ENCODE measurements around the gene CYSRT1. TPM values are rescaled to one million over a fixed set of nuclear protein-coding genes. Genes with fewer than 3 reads are reported as not detected.
"Not testable (repeated sequence)": the region's sequence is repeated elsewhere in the genome, so short reads cannot be mapped to it uniquely, and the experiment has no call there.

Gene CYSRT1
- polyA plus RNA-seq, 12 donors, result 0.91 to 3.2 (median 2.1) TPM; not detected in 2

GRCh38 chr9:137247916-137248175, 22.9 kb downstream of the CYSRT1 start:
- DNase-seq, result no peak

DNA sequence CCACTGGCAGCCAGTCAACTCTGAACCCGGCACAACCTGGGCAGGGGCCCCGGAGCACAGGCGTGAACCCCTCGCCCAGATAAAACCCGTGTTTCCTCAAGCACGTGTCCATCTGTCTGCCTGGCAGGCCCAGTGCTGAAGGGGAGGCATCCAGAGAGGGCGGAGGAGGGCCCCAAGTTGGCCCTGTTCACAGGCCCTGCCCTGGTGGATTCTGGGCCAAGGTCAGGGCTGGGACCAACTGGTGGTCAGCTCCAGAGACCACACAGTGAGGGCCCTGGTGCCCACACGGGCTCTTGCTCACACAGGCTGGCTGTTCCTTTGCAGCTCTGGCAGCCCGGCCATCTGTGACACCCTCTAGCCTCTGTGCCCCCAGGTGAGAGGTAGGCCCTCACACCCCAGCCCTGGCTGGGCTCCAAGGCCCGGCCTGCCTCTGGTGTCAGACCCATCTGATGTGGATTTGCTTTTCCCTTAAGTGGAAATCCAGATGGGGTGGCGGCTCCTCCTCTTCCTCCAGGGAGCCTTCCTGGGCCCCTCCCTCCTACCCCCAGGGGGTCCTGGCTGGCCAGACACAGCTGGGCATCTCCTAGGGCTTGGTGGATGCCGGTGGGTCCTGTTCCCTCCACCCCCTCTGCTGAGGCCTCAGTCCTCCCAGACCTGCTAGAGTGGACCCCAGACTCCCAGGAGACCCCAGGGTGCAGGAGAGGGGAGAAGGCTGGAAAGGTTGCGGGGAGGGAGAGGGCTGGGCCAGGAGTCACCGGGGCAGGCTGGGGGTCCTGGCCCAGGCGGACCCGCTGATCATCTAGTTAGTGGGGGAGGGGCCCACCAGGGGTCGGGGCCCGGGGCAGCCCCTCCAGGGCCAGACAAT, 25.6 kb downstream of the CYSRT1 start:
- DNase-seq, result no peak

DNA sequence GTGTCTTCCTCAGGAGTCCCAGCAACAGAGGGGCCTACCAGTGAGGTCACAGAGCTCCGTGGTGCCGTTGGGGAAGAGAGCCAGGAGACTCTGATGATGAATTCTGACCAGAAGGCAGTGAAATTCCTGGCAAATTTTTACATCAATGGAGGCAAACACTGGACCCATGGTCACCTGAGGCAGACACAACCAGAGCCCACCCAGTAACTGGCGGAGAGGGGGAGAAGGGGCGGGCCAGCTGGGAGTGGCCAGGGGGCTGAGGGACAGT, 26.2 kb downstream of the CYSRT1 start, which contains the start of gene STPG3:
STPG3 (plus strand) TSS at position 93 of the 268 bp plus-strand sequence; CDS start at position 94, 1 bp downstream.
- DNase-seq, result no peak

- no peak for DNase-seq
Observed at GRCh38 chr9:137251490-137252268, 26.7 kb downstream of the CYSRT1 start.

DNA sequence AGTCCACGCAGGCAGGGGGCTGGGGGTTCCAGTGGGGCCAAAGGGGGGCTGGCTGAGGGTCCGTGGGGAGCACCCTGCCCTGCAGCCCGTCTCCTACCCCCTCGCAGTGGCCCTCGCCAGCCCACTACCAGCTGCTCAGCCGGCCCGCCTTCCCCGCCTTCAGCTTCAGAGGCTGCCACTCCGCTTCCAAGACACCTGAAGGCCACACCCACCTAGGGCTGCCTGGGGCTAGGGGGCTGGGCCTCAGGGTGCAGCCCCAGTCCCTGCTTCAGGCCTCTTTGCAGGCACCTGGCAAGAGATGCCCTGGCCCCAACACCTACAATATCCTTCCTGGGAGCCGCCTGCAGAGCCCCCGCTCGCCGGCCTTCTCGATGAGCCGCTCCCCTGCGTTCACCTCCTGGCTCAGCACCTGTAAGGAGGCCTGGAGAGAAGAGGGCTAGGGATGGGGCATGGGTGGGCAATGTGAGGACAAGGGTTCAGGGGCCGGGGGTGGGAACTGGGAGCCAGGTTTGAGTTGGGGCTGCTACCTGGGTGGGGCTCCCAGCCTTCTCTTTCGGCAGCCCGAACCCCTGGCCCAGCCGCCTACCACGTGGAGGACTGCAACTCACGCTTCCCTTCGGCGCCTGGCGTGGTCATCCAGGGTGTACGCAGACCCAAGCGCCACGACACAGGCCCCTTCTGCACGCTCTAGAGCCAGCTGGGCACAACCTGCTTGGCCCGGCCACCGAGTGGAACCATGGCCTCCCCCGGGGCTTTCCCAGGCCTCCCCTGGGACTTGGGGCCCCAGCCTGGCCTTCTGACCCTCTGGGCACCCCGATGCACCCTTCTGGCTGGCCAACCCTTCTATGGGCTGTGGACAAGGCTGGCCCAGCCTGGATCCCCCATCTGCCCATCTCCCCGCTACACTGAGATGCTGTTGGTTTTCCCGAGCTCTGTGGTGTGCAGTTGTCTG, 27.9 kb downstream of the CYSRT1 start:
- DNase-seq, result no peak

DNA sequence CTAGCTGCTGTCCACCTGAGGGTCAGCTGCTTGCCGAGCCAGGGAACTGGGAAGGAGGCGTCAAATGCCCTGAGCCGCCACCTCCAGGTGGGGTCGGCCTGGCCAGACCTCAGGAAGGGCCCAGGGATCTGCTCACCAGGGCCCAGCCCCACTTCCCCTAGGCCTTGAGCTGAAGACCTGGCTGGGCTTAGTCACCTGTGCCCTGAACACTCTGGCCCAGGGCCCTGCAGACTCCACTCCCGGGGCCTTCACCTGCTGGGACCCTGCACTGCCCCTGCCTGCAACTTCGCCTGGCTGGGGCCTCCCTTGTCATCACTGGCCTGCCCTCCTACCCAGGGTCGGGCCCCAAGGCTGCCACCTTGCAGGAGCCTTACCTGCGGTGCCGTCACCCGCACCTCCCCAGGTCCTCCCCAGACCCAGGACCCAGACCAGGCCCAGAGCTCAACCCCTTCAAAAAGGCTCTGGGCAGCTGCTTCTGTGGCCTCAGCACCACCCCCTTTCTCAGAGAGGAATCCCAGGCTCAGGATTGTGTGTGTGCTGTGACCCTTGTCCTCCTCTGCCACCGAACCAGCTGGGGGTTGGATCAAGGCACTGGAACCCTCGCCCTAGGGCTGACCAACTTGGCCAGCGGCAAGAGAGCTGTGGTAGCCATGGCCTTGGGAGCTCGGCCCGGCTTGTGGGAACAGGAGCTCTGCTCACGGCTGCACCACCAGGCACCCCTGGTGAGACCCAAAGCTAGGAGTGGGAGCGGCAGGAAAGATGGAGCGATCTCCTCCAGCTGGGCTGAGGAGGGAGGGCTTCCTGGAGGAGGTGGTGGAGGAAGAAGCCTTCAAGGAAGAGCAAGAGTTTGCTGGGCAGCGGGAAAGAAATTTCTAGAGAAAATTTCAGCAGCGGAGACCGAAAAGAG, 29.0 kb downstream of the CYSRT1 start:
- DNase-seq, result no peak

DNA sequence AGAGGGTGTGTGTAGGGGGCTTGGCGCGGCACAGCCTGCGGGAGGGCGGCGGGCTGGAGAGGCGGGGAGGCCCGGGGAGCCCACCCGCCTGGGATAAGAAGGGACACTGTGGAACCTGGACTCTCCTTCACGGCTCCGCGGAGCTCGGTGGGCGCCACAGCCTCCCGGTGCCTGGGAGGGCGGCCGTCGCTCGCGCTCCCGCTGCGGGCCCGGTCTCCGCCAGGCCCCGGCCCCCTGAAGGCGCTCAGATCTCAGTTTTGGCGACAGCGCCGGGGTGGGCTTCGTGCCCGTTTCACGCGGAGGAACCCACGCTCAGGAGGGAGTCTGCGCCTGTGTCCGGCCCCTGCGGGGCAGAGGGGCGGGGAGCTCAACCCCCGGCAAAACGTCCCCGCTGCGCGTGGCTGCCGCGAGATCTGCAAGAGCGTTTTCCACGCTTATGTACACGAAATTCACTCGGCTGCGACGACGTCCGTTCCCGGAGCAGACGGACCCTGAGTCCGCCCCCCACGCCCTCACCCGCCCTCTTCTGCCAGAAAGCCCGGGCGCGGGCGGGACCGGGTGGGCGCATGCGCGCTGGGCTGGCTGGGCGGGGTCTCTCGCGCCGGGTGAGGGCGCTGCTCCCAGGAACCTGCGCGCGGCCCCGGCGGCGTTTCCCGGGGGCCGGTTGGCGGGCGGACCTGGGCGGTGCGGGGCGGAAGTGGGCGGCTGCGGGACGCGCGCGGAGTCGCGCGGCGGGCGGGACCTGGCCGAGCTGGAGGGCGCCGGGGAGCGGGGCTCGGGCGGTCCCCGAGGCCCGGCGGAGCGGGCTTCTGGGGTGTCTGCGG, 29.9 kb downstream of the CYSRT1 start, which contains the start of gene NELFB:
NELFB (plus strand) TSS at position 704 of the 824 bp plus-strand sequence.
- DNase-seq, result peak; percentile 93

DNA sequence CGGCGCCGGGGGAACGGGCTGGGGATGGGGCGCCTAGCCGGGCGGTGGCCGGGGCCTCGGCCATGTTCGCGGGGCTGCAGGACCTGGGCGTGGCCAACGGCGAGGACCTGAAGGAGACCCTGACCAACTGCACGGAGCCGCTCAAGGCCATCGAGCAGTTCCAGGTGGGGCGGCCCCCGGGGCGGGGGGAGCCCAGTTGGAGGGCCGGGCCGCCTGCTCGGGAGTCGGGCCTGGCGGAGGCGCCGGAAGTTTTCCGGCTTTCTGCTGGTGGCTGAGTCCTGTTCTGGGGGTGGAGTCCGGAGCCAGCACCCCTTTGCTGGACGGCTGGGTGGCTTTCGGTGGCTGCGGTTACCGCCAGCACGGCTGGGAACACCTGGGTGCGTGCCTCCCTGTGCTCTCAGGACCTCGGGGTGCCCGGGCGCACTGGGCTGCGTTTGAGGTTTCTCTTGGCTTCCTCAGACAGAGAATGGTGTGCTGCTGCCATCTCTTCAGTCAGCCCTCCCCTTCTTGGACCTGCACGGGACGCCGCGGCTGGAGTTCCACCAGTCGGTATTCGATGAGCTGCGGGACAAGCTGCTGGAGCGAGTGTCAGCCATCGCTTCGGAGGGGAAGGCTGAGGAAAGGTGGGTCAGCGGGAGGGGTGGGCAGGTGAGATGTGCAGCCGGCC, 30.6 kb downstream of the CYSRT1 start:
- DNase-seq, result no peak

DNA sequence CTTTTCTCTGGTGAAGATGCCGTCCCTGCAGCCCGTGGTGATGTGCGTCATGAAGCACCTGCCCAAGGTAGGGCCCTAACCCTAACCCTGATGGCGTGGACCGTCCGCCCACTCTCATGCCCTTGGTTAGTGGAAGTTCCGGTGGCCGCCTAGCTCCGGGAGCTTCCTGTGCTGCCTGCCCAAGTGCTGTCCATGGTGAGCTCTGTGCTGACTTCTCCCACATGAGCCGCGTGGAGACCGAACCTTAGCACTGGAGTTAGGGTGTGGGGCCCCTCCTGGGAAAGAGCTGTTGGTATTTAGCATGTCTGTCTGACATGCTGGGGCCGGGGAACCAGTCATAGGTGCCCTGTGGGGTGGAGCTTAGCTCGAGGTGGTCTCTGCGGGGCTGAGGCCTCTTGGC, 31.4 kb downstream of the CYSRT1 start:
- no peak for DNase-seq

GRCh38 chr9:137256856-137257255, 31.9 kb downstream of the CYSRT1 start:
- no peak for DNase-seq

DNA sequence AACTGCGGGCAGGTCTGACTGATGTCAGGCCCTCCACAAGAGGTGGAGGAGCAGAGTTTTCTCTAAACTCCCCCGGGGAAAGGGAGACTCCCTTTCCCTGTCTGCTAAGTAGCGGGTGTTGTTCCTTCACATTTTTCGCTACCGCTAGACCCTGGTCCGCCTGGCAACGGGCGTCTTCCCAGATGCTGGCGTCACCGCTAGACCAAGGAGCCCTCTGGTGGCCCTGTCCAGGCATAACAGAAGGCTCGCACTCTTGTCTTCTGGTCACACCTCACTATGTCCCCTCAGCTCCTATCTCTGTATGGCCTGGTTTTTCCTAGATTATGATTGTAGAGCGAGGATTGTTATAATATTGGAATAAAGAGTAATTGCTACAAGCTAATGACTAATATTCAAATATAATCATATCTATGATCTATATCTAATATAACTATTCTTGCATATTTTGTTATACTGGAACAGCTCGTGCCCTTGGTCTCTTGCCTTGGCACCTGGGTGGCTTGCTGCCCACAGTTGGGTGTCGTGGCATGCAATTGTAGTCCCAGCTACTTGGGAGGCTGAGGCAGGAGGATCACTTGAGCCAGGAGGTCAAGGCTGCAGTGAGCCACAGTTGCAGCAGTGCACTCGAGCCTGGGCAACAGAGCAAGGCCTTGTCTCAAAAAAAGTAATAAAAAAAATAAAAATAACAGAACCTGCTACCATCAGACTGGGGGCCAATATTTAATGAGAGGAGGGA, 37.4 kb downstream of the CYSRT1 start:
- not testable (repeated sequence) for DNase-seq

GRCh38 chr9:137262909-137263285, 37.9 kb downstream of the CYSRT1 start:
- no peak for DNase-seq

GRCh38 chr9:137263506-137263905, 38.5 kb downstream of the CYSRT1 start:
- DNase-seq, result no peak

DNA sequence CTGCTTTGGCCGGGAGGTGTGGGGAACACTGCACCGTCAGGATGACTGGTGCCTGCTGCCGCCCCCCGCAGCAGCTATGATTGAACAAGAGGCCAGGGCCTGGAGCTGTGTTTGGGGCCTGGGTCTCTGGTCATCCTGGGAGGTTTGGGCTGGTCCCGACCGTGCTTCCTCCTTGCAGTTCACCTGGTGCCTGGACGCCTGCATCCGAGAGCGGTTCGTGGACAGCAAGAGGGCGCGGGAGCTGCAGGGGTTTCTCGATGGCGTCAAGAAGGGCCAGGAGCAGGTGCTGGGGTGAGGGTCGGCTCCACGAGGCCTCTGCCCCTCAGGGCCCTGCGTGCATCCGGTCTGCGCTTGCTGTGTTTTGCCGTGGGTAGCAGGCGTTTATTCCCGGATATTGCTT, 39.1 kb downstream of the CYSRT1 start:
- no peak for DNase-seq

- DNase-seq, result no peak
Observed at GRCh38 chr9:137265496-137266161, 40.7 kb downstream of the CYSRT1 start.

GRCh38 chr9:137266162-137266527, 41.2 kb downstream of the CYSRT1 start:
- no peak for DNase-seq

DNA sequence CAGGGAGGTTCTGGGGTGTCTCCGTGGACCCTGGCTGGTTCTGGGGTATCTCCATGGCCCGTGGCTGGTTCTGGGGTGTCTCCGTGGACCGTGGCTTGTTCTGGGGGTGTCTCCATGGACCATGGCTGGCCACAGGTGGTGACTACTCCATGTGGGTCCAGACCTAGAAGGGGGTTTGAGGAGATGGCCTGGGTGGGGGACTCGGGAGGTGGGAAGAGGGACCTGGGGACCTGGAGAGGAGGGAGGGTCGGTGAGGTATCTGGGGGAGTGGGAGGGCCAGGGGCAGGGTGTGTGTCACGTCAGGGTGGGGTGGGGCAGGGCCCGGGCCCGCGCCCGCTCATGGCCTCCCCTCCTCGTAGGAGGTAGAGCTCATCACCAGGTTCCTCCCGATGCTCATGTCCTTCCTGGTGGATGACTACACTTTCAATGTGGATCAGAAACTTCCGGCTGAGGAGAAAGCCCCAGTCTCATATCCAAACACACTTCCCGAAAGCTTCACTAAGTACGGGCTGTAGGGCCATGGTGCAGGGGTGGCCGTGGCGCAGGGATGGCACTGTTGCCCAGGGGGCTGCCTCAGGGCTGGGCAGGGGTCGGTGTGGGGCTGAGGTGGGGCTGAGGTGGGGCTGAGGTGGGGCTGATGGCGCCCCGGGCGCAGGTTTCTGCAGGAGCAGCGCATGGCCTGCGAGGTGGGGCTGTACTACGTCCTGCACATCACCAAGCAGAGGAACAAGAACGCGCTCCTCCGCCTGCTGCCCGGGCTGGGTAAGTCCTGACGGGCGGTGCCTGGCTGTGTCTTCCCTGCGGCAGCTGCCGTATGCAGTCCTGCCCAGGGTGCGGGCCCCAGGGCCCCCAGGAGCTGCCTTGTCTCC, 41.8 kb downstream of the CYSRT1 start:
- no peak for DNase-seq

Data from muscle of arm (tissue), 12 donors.